ENCODE data around the gene STIMATE. TPM values are rescaled to one million over a fixed set of nuclear protein-coding genes. Genes with fewer than 3 reads are reported as not detected.

The STIMATE gene
- total RNA-seq, 1 experiment from 2014 or later = 4.2 TPM

Other genes starting within 250 kb of the STIMATE start
- 16.2 and 21.3 TPM in 2 replicates for gene PBRM1, start 211.6 kb downstream of the STIMATE start, total RNA-seq (2014; rRNA removed; shearing (Covaris generic); ENCODE audit: low replicate concordance)
- 127 and 226 TPM in 2 replicates for gene GNL3, start 211.5 kb downstream of the STIMATE start, total RNA-seq (2014; rRNA removed; shearing (Covaris generic); ENCODE audit: low replicate concordance)
- 43.1 and 56.1 TPM in 2 replicates for gene GLT8D1, start 191.8 kb downstream of the STIMATE start, total RNA-seq (2014; rRNA removed; shearing (Covaris generic); ENCODE audit: low replicate concordance)
- 63.1 and 72.5 TPM in 2 replicates for gene SPCS1, start 191.4 kb downstream of the STIMATE start, total RNA-seq (2014; rRNA removed; shearing (Covaris generic); ENCODE audit: low replicate concordance)
- gene NEK4, start 126.6 kb downstream of the STIMATE start, total RNA-seq (2014; rRNA removed; shearing (Covaris generic); ENCODE audit: low replicate concordance) = 13.5 and 14.6 TPM in 2 replicates
- gene ITIH1, start 119.9 kb downstream of the STIMATE start, total RNA-seq (2014; rRNA removed; shearing (Covaris generic); ENCODE audit: low replicate concordance) = not detected in 2 replicates
- gene ITIH3, start 102.8 kb downstream of the STIMATE start, total RNA-seq (2014; rRNA removed; shearing (Covaris generic); ENCODE audit: low replicate concordance) = not detected in 2 replicates
- gene ITIH4, start 66.9 kb downstream of the STIMATE start, total RNA-seq (2014; rRNA removed; shearing (Covaris generic); ENCODE audit: low replicate concordance) = not detected in 2 replicates
- not detected in 2 replicates for gene MUSTN1, start 62.5 kb downstream of the STIMATE start, total RNA-seq (2014; rRNA removed; shearing (Covaris generic); ENCODE audit: low replicate concordance)
- 3.4 and 3.5 TPM in 2 replicates for gene SFMBT1, start 148.5 kb upstream of the STIMATE start, total RNA-seq (2014; rRNA removed; shearing (Covaris generic); ENCODE audit: low replicate concordance)
- 3.9 and 17.4 TPM in 2 replicates for gene RFT1, start 232.9 kb upstream of the STIMATE start, total RNA-seq (2014; rRNA removed; shearing (Covaris generic); ENCODE audit: low replicate concordance)